ENCODE results near the gene TMIE.

DNA sequence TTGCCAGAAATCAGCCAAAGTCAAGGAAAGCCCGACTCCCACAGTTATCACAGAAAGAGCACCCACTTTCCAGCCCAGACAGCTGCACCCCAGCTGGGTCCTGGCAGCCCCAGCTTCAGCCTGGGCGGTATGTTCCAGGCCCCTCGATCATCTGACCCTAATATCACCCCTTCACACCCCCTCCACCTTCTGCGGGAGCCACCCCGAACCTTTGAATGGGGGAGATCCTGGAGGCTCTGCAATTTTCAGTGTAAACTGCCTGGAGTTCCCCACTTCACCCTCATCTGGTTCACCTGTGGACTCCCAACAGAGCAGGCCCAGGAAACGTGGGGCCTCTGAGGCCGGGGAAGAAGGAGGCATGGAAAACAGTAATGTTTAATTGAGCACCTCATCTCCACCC, 10.6 kb downstream of the TMIE start:
- TF ChIP-seq, protein P1, sequence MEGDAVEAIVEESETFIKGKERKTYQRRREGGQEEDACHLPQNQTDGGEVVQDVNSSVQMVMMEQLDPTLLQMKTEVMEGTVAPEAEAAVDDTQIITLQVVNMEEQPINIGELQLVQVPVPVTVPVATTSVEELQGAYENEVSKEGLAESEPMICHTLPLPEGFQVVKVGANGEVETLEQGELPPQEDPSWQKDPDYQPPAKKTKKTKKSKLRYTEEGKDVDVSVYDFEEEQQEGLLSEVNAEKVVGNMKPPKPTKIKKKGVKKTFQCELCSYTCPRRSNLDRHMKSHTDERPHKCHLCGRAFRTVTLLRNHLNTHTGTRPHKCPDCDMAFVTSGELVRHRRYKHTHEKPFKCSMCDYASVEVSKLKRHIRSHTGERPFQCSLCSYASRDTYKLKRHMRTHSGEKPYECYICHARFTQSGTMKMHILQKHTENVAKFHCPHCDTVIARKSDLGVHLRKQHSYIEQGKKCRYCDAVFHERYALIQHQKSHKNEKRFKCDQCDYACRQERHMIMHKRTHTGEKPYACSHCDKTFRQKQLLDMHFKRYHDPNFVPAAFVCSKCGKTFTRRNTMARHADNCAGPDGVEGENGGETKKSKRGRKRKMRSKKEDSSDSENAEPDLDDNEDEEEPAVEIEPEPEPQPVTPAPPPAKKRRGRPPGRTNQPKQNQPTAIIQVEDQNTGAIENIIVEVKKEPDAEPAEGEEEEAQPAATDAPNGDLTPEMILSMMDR (IDR thresholded peaks at IDR 0.05 in 2 of 3, conservative IDR thresholded peaks at IDR 0.05 in 1 of 3; ENCODE audit: control insufficient read depth in 2 of 3, extremely low read depth in 1 of 3, insufficient read depth in 1 of 3, low read depth in 3 of 3, low read length in 3 of 3), result no peak
- TF ChIP-seq EZH2 (IDR thresholded peaks at IDR 0.05; ENCODE audit: borderline replicate concordance, control insufficient read depth, low read depth, low read length) (no peak), CBX3 (IDR thresholded peaks at IDR 0.05; ENCODE audit: borderline replicate concordance, low read depth) (no peak), SIN3A (IDR thresholded peaks at IDR 0.05; ENCODE audit: low read depth, low read length) (no peak), EP300 (IDR thresholded peaks at IDR 0.05; ENCODE audit: borderline replicate concordance in 1 of 2, control insufficient read depth in 1 of 2, low read depth in 2 of 2, low read length in 2 of 2) (no peak), ZNF274 (IDR thresholded peaks at IDR 0.05; ENCODE audit: insufficient read depth, insufficient read length) (no peak), POLR2AphosphoS2 (IDR thresholded peaks at IDR 0.05; ENCODE audit: low read depth, low read length) (no peak), HDAC2 (IDR thresholded peaks at IDR 0.05) (no peak), SUPT20H (IDR thresholded peaks at IDR 0.05; ENCODE audit: borderline replicate concordance, control insufficient read depth, low read depth, low read length) (no peak)
- TF ChIP-seq, protein P2, sequence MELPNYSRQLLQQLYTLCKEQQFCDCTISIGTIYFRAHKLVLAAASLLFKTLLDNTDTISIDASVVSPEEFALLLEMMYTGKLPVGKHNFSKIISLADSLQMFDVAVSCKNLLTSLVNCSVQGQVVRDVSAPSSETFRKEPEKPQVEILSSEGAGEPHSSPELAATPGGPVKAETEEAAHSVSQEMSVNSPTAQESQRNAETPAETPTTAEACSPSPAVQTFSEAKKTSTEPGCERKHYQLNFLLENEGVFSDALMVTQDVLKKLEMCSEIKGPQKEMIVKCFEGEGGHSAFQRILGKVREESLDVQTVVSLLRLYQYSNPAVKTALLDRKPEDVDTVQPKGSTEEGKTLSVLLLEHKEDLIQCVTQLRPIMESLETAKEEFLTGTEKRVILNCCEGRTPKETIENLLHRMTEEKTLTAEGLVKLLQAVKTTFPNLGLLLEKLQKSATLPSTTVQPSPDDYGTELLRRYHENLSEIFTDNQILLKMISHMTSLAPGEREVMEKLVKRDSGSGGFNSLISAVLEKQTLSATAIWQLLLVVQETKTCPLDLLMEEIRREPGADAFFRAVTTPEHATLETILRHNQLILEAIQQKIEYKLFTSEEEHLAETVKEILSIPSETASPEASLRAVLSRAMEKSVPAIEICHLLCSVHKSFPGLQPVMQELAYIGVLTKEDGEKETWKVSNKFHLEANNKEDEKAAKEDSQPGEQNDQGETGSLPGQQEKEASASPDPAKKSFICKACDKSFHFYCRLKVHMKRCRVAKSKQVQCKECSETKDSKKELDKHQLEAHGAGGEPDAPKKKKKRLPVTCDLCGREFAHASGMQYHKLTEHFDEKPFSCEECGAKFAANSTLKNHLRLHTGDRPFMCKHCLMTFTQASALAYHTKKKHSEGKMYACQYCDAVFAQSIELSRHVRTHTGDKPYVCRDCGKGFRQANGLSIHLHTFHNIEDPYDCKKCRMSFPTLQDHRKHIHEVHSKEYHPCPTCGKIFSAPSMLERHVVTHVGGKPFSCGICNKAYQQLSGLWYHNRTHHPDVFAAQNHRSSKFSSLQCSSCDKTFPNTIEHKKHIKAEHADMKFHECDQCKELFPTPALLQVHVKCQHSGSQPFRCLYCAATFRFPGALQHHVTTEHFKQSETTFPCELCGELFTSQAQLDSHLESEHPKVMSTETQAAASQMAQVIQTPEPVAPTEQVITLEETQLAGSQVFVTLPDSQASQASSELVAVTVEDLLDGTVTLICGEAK (IDR thresholded peaks at IDR 0.05; ENCODE audit: borderline replicate concordance), result no peak

All from GM12878 (cell line).